ENCODE data around the gene SACS.
"Not testable (repeated sequence)": the region's sequence is repeated elsewhere in the genome, so short reads cannot be mapped to it uniquely, and the experiment has no call there.

Gene SACS

DNA sequence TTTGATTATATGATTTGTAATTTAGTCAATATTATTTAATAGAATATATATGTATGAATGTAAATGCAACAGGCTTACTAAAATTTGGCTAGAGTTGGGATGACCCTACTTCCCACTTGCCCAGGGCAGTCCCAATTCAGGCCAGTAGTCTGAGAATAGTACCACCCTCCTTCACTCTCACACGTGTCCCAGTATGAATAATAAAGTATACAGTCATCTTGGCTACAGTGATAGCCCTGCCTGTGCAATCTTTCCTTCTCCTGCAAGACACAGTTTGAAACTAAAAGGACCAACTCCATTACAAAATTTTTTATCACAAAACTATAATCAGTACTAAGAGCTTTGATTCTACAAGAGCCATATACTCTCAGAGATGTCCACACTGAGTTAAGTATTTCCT lies 76.2 kb downstream of the SACS start:
- DNase-seq (ENCODE audit: low spot score) = no peak

DNA sequence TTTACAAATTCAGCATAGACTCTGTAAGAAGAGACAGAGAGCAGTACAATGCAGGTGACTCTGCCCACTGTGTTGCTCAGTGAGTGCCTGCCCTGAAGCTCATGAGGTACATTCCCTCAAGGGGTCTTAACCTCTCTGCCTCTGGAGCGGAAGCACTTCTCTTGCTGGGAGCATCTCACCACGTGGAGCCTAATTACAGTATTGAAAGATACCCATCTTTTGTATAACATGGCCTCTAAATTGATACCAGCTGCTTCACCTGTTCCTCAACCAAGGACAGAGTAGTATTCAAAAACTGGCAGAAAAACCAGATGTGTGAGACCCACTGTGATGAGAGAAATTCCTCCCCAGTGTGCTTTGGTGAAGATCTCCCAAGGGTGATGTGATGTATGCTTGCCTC lies 77.1 kb downstream of the SACS start:
- DNase-seq (ENCODE audit: low spot score) = no peak

DNA sequence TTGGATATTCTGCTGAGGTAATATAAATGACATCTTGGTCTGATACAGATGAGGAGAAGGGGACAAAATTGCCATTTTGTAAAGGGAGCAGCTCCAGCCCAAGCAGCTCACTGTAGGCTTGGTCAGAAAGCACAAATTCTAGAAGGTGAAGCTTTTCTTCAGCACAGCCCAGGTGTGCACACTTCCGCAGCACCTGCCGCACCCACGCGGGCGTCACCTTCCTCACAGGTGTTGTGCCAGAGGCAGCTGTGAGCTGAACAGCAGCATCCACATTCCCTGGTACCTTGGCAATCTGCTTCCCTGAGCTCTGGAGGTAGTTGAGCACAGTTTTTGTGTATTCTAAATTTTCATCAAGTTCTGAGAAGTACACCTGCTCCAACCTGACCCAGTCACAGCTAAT lies 79.0 kb downstream of the SACS start:
- DNase-seq (ENCODE audit: low spot score) = no peak

GRCh38 chr13:23352161-23352560 lies 81.3 kb downstream of the SACS start:
- DNase-seq (ENCODE audit: low spot score) = no peak

DNA sequence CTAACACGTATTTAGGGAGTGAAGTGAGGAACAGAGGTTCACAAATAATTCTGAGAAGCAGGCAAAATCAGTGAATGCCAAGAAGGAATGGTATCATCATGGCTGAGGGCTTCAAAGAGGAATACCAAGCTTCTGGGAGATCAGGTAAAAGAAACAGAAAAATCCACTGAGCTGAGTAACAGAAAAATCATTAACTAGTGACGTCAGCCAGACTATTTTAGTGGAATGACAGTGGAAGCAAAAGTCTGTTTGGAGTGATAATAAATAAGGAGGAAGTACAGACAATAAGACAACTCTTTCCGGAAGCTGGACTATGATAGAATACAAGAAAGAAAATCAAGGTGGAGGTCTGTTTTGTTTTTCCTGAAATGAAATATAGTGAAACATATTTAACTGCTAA lies 83.5 kb downstream of the SACS start:
- DNase-seq (ENCODE audit: low spot score) = no peak

DNA sequence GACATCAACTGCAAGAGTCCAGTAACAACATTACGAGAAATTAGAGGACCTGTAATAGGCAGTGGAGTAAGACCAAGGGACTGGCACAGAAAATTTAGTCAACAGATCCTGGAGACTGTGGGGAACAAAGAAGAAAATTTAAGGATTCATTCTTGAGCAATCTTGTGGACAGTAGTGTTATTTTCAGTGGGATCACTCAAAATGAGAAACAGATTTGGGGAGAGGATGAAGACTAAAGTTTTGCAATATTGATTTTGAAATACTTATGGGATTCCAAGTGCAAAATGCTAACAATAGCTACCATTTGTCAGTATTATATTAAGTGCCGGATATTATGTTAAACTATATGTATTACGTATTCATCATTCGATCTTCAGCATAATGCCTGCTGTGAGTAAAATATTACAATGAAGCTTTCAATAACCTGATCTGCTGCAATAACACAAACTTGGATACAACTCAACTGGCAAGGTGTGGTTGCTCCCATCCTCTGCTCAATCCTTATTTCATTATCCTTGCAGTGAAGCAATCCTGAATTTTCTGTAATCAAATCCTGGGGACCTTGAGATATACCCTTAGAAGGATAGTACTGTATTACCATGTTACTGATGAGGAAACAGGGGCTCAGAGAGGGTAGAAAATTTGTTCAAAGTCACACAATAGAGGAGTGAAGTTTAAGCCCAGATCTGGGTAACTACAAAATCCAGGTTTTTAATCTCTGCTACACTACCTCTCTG lies 84.2 kb downstream of the SACS start:
- DNase-seq (ENCODE audit: low spot score) = no peak

DNA sequence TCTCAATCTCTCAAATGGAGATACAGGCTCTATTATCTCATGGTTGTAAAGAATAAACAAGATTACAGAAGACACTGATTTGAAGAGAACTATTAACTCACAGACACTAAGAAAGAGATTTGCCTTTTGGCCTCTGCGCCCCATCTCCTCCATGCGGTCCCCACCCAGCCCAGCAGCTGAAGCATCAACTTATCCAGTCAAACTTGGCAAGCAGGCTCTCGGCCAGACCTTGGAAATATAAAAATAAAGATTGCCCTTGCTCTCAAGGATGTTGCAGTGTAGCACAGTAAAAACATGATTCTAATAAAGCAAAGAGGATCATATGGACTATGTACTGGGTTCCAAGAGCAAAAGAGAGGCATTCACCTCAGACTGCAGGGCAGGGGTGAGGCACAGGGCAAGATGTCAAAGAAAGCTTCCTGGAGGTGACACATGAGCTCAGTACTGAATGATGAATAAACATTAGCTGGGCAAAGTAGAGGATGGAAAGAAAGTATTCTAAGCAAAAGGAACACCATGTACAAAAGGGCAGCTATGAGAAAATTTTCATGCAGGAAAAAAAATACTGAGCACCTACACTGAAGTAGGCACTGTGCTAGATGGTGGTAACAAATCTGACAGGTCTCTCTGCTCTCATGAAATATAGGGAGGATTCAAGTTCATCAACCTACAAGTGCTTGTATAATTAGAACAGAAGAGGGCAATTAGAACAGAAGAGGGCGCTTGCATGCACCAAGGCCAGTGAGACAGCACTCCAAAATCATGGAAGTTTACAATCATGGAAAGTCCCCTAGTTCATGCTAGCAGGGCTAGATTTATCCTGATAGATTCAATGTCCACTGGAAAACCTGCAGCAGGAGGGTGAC lies 85.0 kb downstream of the SACS start:
- no peak for DNase-seq (ENCODE audit: low spot score)

GRCh38 chr13:23347601-23348000 lies 85.9 kb downstream of the SACS start:
- DNase-seq (ENCODE audit: low spot score) = no peak

DNA sequence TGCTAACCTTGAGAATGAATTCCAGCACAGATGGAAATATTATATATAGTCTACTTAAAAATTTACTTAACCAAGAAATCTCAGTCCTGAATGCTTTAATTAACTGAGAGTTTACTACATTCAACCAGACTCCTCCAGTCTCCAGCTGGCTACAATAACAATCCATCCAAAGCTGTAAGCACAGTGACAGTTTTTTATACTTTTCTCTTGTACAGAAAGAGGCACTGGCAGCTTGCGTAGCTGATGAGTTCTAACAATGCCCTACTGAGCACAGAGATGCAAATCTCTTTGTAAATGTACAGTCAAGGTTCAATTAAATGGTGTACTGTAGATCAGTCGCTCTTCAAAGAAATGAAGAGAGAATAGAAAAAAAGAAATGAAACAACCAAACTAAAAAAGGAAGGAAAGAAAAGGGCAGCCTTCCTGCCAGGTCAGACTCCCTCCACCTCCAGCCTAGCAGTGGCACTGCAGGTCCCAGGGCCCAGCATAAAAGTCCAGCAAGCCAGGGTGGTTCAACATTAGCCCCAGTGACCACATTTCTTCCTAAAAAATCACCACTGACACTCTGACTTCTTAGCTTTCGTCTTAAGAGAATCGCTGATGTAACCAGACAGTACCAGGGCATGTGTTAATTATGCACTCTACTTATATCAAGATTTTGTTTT lies 88.4 kb downstream of the SACS start:
- DNase-seq (ENCODE audit: low spot score) = no peak

DNA sequence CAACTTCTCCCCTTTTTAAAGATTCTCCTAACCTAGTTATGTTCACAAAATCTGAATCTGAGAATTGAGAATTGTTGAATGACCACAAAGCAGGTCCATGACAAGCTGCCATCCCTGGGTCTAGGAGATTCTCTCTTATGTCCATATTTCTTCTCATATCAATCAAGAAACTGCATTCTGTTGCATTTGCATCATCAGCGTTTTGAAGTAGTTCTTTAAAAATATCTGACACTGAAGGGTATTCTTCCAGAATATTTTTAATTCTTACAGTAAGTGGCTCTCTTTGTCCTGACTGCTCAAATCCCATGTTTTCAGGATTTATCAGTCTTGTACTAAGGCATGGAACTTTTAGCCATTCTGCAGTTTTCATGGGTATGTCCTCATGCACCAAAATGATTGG lies 94.3 kb downstream of the SACS start:
- DNase-seq (ENCODE audit: low spot score) = no peak

DNA sequence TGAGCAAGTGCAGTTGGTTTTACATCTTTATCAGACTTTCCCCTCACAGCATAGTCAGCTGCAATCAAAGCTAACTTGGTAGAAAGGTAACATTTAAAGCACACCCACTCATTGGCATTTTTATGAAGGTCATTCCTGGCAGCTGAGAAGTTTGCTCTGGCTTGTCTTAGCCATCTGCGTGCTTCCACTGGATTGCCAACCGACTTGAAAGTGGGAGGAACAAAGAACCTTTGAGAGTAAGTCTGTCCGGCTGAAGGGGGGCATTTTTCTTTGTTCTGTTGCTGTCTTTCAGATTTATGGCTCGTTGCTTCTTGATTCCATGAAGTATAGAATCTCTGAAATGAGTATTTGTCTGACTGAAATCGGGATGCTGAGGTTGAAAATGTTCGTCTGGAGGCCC lies 103.1 kb downstream of the SACS start:
- DNase-seq (ENCODE audit: low spot score) = no peak

GRCh38 chr13:23325191-23325590 lies 108.3 kb downstream of the SACS start:
- DNase-seq (ENCODE audit: low spot score) = no peak

DNA sequence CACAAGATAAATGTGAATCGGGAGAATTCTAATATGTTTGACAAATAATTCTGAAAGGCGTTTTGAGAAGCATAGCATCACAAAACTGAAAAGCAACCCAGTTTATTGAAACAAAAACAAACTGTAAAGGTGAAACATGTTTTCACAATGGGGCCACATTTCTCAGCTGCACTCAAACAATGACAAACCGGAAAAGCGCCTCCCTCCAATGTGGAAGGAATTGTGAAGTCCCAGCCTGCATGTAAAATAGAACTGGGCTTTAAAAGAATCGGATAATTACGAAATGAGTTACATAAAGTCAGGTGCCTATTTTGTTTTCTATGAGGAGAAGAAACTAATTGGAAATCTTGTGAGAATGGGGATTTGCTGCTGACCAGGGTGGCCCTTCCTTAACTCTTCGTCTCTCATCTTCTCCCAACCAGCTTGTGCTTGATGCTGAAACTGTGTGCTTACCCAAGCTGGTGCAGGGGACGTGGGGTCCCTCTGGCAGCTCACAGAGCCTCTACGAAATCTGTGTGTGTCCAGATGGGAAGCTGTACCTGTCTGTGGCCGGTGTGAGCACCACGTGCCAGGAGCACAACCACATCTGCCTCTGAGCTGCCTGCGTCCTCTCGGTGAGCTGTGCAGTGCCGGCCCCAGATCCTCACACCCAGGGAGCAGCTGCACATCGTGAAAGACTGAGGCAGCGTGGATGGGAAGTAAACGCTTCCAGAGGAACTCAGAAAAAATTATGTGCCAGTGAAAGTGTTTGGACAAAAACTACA lies 109.4 kb downstream of the SACS start:
- DNase-seq (ENCODE audit: low spot score) = no peak

- DNase-seq (ENCODE audit: low spot score) = no peak
Measured at GRCh38 chr13:23322353-23323336, 110.9 kb downstream of the SACS start.

- DNase-seq (ENCODE audit: low spot score) = no peak
Measured at GRCh38 chr13:23321535-23322241, 111.8 kb downstream of the SACS start.

DNA sequence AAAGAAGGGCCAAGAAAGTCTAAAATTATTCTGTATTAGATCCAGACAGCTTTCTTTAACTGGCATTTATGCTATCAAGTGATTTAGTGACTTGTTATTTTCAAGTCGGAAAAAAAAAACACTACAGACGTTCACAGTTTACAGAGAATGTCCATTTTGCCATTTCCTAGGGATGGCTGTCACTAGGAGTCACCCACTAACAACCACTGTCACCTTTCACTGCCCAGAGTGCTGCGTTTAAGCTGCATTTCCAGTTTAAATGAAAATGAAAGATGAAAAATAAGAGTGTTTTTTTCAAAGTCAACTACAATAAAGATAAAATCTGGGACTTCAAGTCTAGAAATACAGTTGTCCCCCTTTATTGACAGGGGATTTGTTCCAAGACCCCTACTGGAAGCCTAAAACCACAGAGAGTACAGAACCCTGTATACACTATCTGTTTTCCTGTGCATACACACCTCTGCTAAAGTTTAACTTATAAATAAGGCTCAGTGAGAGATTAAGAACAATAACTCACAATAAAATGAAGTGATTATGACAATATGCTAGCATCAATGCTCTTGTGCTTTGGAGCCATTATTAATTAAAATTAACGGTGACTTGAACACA lies 112.5 kb downstream of the SACS start:
- no peak for DNase-seq (ENCODE audit: low spot score)

- no peak for DNase-seq (ENCODE audit: low spot score)
Measured at GRCh38 chr13:23319883-23320224, 113.6 kb downstream of the SACS start.

GRCh38 chr13:23314837-23315236 lies 118.7 kb downstream of the SACS start:
- not testable (repeated sequence) for DNase-seq (ENCODE audit: low spot score)

GRCh38 chr13:23292586-23292985 lies 140.9 kb downstream of the SACS start:
- no peak for DNase-seq (ENCODE audit: low spot score)

GRCh38 chr13:23289917-23290357 lies 143.6 kb downstream of the SACS start:
- DNase-seq (ENCODE audit: low spot score) = no peak

Measured in ecto neural progenitor cell (in vitro differentiated cells).